GM19463 (cell line): Measurements from ENCODE around the gene VPS37B.

Experiments used
- ATAC-seq: cut with Tn5 transposase; IDR thresholded peaks from one replicate; pipeline ENCODE4 v1.9.1; 2021; ENCODE audit warnings: mild to moderate bottlenecking, moderate library complexity; ENCODE audit not compliant: unreplicated experiment

The VPS37B gene

GRCh38 chr12:122855071-122855829, 40.7 kb downstream of the VPS37B start:
- no peak for ATAC-seq

- ATAC-seq = no peak
Measured at GRCh38 chr12:122854554-122854953, 41.4 kb downstream of the VPS37B start.

- no peak for ATAC-seq
Measured at GRCh38 chr12:122853582-122854245, 42.2 kb downstream of the VPS37B start.

GRCh38 chr12:122852336-122853275, 43.3 kb downstream of the VPS37B start:
- no peak for ATAC-seq

GRCh38 chr12:122851820-122852219, 44.1 kb downstream of the VPS37B start:
- ATAC-seq = no peak

GRCh38 chr12:122850695-122851350, 45.1 kb downstream of the VPS37B start:
- no peak for ATAC-seq

GRCh38 chr12:122850048-122850445, 45.9 kb downstream of the VPS37B start:
- ATAC-seq = no peak

GRCh38 chr12:122849352-122850047, 46.4 kb downstream of the VPS37B start:
- ATAC-seq = no peak

- no peak for ATAC-seq
Measured at GRCh38 chr12:122848471-122849351, 47.2 kb downstream of the VPS37B start.

- no peak for ATAC-seq
Measured at GRCh38 chr12:122847921-122848421, 48.0 kb downstream of the VPS37B start.

- ATAC-seq = no peak
Measured at GRCh38 chr12:122847516-122847836, 48.4 kb downstream of the VPS37B start.

- ATAC-seq = no peak
Measured at GRCh38 chr12:122846622-122847515, 49.1 kb downstream of the VPS37B start.

GRCh38 chr12:122845865-122846621, 49.9 kb downstream of the VPS37B start:
- no peak for ATAC-seq

GRCh38 chr12:122845041-122845864, 50.7 kb downstream of the VPS37B start:
- no peak for ATAC-seq

GRCh38 chr12:122844366-122844971, 51.5 kb downstream of the VPS37B start:
- ATAC-seq = no peak

- no peak for ATAC-seq
Measured at GRCh38 chr12:122843455-122843854, 52.5 kb downstream of the VPS37B start.
